GM03348 (cell line): ENCODE data around the gene UQCR11.

Experiments used
- DNase-seq: peaks from one replicate; pipeline ENCODE4 v3.0.0; 2012; ENCODE audit warnings: low spot score

Gene UQCR11

GRCh38 chr19:1590641-1591397, 14.4 kb downstream of the UQCR11 start:
- DNase-seq, result peak; percentile 42

- no peak for DNase-seq
These were observed 17.4 kb downstream of the UQCR11 start for GRCh38 chr19:1587872-1588271.

GRCh38 chr19:1585243-1585580, 20.1 kb downstream of the UQCR11 start:
- no peak for DNase-seq

GRCh38 chr19:1584500-1585242, 20.6 kb downstream of the UQCR11 start:
- no peak for DNase-seq

GRCh38 chr19:1582201-1582600, 23.1 kb downstream of the UQCR11 start:
- no peak for DNase-seq

- DNase-seq, result no peak
These were observed 24.3 kb downstream of the UQCR11 start for GRCh38 chr19:1580957-1581356.

GRCh38 chr19:1580382-1580781, 24.9 kb downstream of the UQCR11 start:
- DNase-seq, result no peak

- no peak for DNase-seq
These were observed 26.0 kb downstream of the UQCR11 start for GRCh38 chr19:1579222-1579621.

- DNase-seq, result no peak
These were observed 27.2 kb downstream of the UQCR11 start for GRCh38 chr19:1577929-1578618.

- no peak for DNase-seq
These were observed 28.0 kb downstream of the UQCR11 start for GRCh38 chr19:1577090-1577928.

GRCh38 chr19:1576242-1577089, 28.8 kb downstream of the UQCR11 start:
- no peak for DNase-seq

- no peak for DNase-seq
These were observed 29.7 kb downstream of the UQCR11 start for GRCh38 chr19:1575323-1576241.

GRCh38 chr19:1574354-1575136, 30.7 kb downstream of the UQCR11 start:
- DNase-seq, result no peak

GRCh38 chr19:1572795-1573194, 32.5 kb downstream of the UQCR11 start:
- no peak for DNase-seq

GRCh38 chr19:1571358-1571757, 33.9 kb downstream of the UQCR11 start:
- DNase-seq, result no peak

- no peak for DNase-seq
These were observed 34.4 kb downstream of the UQCR11 start for GRCh38 chr19:1570836-1571235.

- no peak for DNase-seq
These were observed 35.3 kb downstream of the UQCR11 start for GRCh38 chr19:1569997-1570396.

GRCh38 chr19:1568320-1569019, 36.8 kb downstream of the UQCR11 start, which contains the start of gene MEX3D:
TSS of gene MEX3D (minus strand) at chr19:1568325. CDS start at chr19:1568058, 267 bp downstream.
- peak; percentile 99 for DNase-seq

GRCh38 chr19:1567848-1568227, 37.4 kb downstream of the UQCR11 start:
- no peak for DNase-seq
